HepG2 (cell line): Measurements from ENCODE around the gene MPV17L2. TPM values are rescaled to one million over a fixed set of nuclear protein-coding genes. Genes with fewer than 3 reads are reported as not detected.

Experiments used
- ARHGAP35 ChIP-seq: sonication (generic); formaldehyde crosslinking; IDR thresholded peaks from 2 replicates; pipeline ENCODE4 v1.9.0; 2022; ENCODE audit warnings: mild to moderate bottlenecking, inconsistent platforms, moderate library complexity, missing genetic modification reagents, borderline replicate concordance
- FOXC1 ChIP-seq: sonication (generic); formaldehyde crosslinking; IDR thresholded peaks from 2 replicates; pipeline ENCODE4 v1.8.0; 2022; ENCODE audit warnings: mild to moderate bottlenecking, missing genetic modification reagents, borderline replicate concordance
- IRX3 ChIP-seq: sonication (generic); formaldehyde crosslinking; IDR thresholded peaks from 2 replicates; pipeline ENCODE4 v1.8.1; 2023; ENCODE audit warnings: mild to moderate bottlenecking, low read depth, missing genetic modification reagents, borderline replicate concordance
- KDM1A ChIP-seq: IDR thresholded peaks from 2 replicates; pipeline ENCODE4 v1.6.1; 2016; ENCODE audit warnings: missing compliant biosample characterization
- KDM6A ChIP-seq: IDR thresholded peaks from 2 replicates; pipeline ENCODE4 v1.6.1; 2016; ENCODE audit warnings: low read depth
- KLF13 ChIP-seq: sonication (generic); formaldehyde crosslinking; IDR thresholded peaks from 2 replicates; pipeline ENCODE4 v1.4.0; 2020; ENCODE audit warnings: mild to moderate bottlenecking, missing genetic modification reagents
- MAZ ChIP-seq, 2 experiments: sonication (generic) in 1 of 2; formaldehyde crosslinking in 1 of 2; IDR thresholded peaks; 2 replicates each; pipeline versions ENCODE4 v1.5.0 to v1.6.1; 2012 to 2020; ENCODE audit warnings: low read depth in 2 of 2, mild to moderate bottlenecking in 2 of 2, borderline replicate concordance in 1 of 2, improper control_type of control experiment in 1 of 2, low read length in 1 of 2, missing genetic modification reagents in 1 of 2, moderate library complexity in 1 of 2
- SMAD9 ChIP-seq: sonication (generic); formaldehyde crosslinking; IDR thresholded peaks from 2 replicates; pipeline ENCODE4 v1.5.1; 2020; ENCODE audit warnings: mild to moderate bottlenecking, missing genetic modification reagents
- SRSF9 ChIP-seq: fragments of 200-400 bp; formaldehyde crosslinking; IDR thresholded peaks from 2 replicates; pipeline ENCODE4 v1.6.1; 2018; ENCODE audit warnings: borderline replicate concordance, mild to moderate bottlenecking, low read depth, low read length; ENCODE audit not compliant: insufficient read depth, poor library complexity, severe bottlenecking
- TCF7L2 ChIP-seq: IDR thresholded peaks from 2 replicates; pipeline ENCODE4 v1.6.1; 2011; ENCODE audit warnings: mild to moderate bottlenecking, low read depth, low read length, moderate library complexity
- XBP1 ChIP-seq: sonication (generic); formaldehyde crosslinking; IDR thresholded peaks from 2 replicates; pipeline ENCODE4 v1.5.0; 2020; ENCODE audit warnings: missing genetic modification reagents
- ZFP1 ChIP-seq: IDR thresholded peaks from 2 replicates; pipeline ENCODE4 v1.6.1; 2016
- ZMAT3 ChIP-seq: sonication (generic); formaldehyde crosslinking; conservative IDR thresholded peaks from 2 replicates; pipeline ENCODE4 v1.7.0; 2021; ENCODE audit warnings: missing genetic modification reagents
- ZNF747 ChIP-seq: sonication (generic); formaldehyde crosslinking; IDR thresholded peaks from 2 replicates; pipeline ENCODE4 v1.8.1; 2023; ENCODE audit warnings: missing genetic modification reagents, mild to moderate bottlenecking, borderline replicate concordance
- ZNF777 ChIP-seq: sonication (generic); formaldehyde crosslinking; IDR thresholded peaks from 2 replicates; pipeline ENCODE4 v1.4.0; 2020; ENCODE audit warnings: missing genetic modification reagents
- ZSCAN31 ChIP-seq: sonication (generic); formaldehyde crosslinking; IDR thresholded peaks from 2 replicates; pipeline ENCODE4 v1.5.0; 2020; ENCODE audit warnings: low read depth, mild to moderate bottlenecking, missing genetic modification reagents
- polyA plus RNA-seq, 8 experiments: library from polyadenylated mRNA; depleted of rRNA in 3 of 8; stranded (reverse) in 7 of 8; unstranded in 1 of 8; fragments of >200 nt; fragmentation: Illumina TruSeq in 4 of 8; extraction: Trizol in 4 of 8; gene quantifications; 2 replicates each; pipeline versions ENCODE4 v1.2.1 to v1.2.3, GENCODE V29; 2011 to 2016; ENCODE audit warnings: low read depth in 4 of 8, missing spikeins in 1 of 8, mixed read lengths in 1 of 8; ENCODE audit not compliant: insufficient read depth in 1 of 8
- total RNA-seq, 5 experiments: library from RNA; depleted of rRNA; stranded (reverse); fragments of >200 nt; fragmentation: Illumina TruSeq; extraction: Trizol; gene quantifications; 2 replicates each; pipeline ENCODE4 v1.2.3, GENCODE V29; 2016; ENCODE audit warnings: low read depth in 1 of 5
- TF ChIP-seq, protein P1 (sequence below): sonication (generic); formaldehyde crosslinking; IDR thresholded peaks from 2 replicates; pipeline ENCODE4 v1.4.0; 2020; ENCODE audit warnings: missing genetic modification reagents
- TF ChIP-seq, protein P2 (sequence below): sonication (generic); formaldehyde crosslinking; conservative IDR thresholded peaks from 2 replicates; pipeline ENCODE4 v1.8.0; 2022; ENCODE audit warnings: low read depth, missing genetic modification reagents
- TF ChIP-seq, protein P3 (sequence below): sonication (generic); formaldehyde crosslinking; IDR thresholded peaks from 2 replicates; pipeline ENCODE4 v1.5.0; 2020; ENCODE audit warnings: missing genetic modification reagents
- TF ChIP-seq, protein P4 (sequence below): sonication (generic); formaldehyde crosslinking; IDR thresholded peaks from 2 replicates; pipeline ENCODE4 v1.4.0; 2020; ENCODE audit warnings: missing genetic modification reagents
- TF ChIP-seq, protein P5 (sequence below): sonication (generic); formaldehyde crosslinking; IDR thresholded peaks from 2 replicates; pipeline ENCODE4 v1.8.0; 2022; ENCODE audit warnings: missing genetic modification reagents, low read depth, mild to moderate bottlenecking, borderline replicate concordance
- TF ChIP-seq, protein P6 (sequence below): sonication (generic); formaldehyde crosslinking; IDR thresholded peaks from 2 replicates; pipeline ENCODE4 v1.4.0; 2020; ENCODE audit warnings: missing genetic modification reagents

The MPV17L2 gene
- total and polyA plus RNA-seq, 2 of the 13 experiments (the other 11 are each of a cell fraction or from before 2014, with no cell fraction given) = 13.6 to 16.7 TPM

DNA sequence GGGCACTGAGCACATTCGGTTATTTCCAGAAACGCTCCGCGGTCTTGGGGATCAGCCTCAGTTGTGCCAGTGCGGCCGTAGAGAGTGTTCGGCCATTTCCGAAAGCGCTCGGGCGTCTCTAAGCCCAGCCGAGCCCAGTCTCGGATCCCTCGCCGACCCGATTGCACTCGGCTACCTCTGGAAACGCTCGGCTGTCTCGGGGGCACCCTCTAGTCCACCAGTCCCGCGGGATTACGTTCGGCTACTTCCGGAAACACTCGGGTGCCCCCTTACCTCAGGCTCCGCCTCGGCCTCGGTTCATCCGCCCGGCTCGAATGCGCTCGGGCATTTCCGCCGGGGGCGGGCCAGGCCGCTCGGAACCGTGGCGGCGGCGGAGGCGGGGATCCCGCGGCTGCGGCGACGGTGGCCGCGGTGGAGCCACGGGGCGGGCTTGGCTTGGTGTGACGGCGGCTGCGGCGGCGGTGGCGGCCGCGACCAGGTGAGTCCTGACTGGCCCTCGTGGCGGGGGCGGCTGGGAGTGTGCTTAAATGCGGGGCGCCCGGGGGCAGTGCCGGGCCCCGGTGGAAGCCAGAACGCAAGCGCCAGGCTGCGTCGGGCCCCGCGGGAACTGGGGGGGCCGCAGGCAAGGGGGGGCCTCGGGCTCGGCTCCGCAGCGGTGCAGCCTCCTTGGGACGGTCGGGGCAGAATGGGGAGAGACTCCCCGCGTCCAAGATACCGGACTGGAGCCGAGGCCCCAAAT is 40.0 kb upstream of the MPV17L2 start, which contains the start of gene PIK3R2 (continued):
- no peak for TF ChIP-seq KLF13 (CRISPR knock-in tag)
- TF ChIP-seq, protein P1, sequence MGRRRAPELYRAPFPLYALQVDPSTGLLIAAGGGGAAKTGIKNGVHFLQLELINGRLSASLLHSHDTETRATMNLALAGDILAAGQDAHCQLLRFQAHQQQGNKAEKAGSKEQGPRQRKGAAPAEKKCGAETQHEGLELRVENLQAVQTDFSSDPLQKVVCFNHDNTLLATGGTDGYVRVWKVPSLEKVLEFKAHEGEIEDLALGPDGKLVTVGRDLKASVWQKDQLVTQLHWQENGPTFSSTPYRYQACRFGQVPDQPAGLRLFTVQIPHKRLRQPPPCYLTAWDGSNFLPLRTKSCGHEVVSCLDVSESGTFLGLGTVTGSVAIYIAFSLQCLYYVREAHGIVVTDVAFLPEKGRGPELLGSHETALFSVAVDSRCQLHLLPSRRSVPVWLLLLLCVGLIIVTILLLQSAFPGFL (CRISPR knock-in tag) = no peak
- TF ChIP-seq XBP1 (CRISPR knock-in tag) = no peak
- no peak for TF ChIP-seq KDM6A (CRISPR knock-in tag)
- TF ChIP-seq, protein P2, sequence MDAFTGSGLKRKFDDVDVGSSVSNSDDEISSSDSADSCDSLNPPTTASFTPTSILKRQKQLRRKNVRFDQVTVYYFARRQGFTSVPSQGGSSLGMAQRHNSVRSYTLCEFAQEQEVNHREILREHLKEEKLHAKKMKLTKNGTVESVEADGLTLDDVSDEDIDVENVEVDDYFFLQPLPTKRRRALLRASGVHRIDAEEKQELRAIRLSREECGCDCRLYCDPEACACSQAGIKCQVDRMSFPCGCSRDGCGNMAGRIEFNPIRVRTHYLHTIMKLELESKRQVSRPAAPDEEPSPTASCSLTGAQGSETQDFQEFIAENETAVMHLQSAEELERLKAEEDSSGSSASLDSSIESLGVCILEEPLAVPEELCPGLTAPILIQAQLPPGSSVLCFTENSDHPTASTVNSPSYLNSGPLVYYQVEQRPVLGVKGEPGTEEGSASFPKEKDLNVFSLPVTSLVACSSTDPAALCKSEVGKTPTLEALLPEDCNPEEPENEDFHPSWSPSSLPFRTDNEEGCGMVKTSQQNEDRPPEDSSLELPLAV (CRISPR knock-in tag) = no peak
- 0 out of 2 replicates have a peak, but pooled peaks have one; percentile 42 for TF ChIP-seq ZSCAN31
- TF ChIP-seq IRX3 = no peak
- TF ChIP-seq, protein P3, sequence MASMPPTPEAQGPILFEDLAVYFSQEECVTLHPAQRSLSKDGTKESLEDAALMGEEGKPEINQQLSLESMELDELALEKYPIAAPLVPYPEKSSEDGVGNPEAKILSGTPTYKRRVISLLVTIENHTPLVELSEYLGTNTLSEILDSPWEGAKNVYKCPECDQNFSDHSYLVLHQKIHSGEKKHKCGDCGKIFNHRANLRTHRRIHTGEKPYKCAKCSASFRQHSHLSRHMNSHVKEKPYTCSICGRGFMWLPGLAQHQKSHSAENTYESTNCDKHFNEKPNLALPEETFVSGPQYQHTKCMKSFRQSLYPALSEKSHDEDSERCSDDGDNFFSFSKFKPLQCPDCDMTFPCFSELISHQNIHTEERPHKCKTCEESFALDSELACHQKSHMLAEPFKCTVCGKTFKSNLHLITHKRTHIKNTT (CRISPR knock-in tag) = no peak
- TF ChIP-seq ZNF777 = no peak
- no peak; the same call in 1 of the 2 replicates for TF ChIP-seq ZFP1 (CRISPR knock-in tag)
- TF ChIP-seq SRSF9 = no peak
- TF ChIP-seq TCF7L2 = no peak
- TF ChIP-seq ZNF747 (CRISPR knock-in tag) = 0 out of 2 replicates have a peak, but pooled peaks have one; percentile 7
- TF ChIP-seq, protein P4, sequence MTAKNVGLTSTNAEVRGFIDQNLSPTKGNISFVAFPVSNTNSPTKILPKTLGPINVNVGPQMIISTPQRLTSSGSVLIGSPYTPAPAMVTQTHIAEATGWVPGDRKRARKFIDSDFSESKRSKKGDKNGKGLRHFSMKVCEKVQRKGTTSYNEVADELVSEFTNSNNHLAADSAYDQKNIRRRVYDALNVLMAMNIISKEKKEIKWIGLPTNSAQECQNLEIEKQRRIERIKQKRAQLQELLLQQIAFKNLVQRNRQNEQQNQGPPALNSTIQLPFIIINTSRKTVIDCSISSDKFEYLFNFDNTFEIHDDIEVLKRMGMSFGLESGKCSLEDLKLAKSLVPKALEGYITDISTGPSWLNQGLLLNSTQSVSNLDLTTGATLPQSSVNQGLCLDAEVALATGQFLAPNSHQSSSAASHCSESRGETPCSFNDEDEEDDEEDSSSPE (CRISPR knock-in tag) = peak; percentile 23; the same call in 1 of the 2 replicates
- TF ChIP-seq ZMAT3 (CRISPR knock-in tag) = peak; percentile 20; the same call in 1 of the 2 replicates
- TF ChIP-seq SMAD9 (CRISPR knock-in tag) = no peak
- no peak for TF ChIP-seq MAZ (IDR thresholded peaks at IDR 0.05; ENCODE audit: borderline replicate concordance, low read depth, low read length)
- TF ChIP-seq MAZ (CRISPR knock-in tag; IDR thresholded peaks at IDR 0.05; ENCODE audit: low read depth) = no peak
- TF ChIP-seq, protein P5, sequence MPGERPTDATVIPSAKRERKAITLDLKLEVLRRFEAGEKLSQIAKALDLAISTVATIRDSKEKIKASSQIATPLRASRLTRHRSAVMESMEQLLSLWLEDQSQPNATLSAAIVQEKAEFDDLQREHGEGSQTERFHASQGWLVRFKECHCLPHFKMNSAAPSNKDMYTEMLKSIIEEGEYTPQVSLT = no peak
- no peak for TF ChIP-seq FOXC1 (CRISPR knock-in tag)
- TF ChIP-seq, protein P6, sequence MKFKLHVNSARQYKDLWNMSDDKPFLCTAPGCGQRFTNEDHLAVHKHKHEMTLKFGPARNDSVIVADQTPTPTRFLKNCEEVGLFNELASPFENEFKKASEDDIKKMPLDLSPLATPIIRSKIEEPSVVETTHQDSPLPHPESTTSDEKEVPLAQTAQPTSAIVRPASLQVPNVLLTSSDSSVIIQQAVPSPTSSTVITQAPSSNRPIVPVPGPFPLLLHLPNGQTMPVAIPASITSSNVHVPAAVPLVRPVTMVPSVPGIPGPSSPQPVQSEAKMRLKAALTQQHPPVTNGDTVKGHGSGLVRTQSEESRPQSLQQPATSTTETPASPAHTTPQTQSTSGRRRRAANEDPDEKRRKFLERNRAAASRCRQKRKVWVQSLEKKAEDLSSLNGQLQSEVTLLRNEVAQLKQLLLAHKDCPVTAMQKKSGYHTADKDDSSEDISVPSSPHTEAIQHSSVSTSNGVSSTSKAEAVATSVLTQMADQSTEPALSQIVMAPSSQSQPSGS (CRISPR knock-in tag) = no peak
- TF ChIP-seq ARHGAP35 = 0 out of 2 replicates have a peak, but pooled peaks have one; percentile 1
- no peak for TF ChIP-seq KDM1A
